KMS-11 (cell line): ENCODE measurements around the gene OGDHL.

ENCODE experiments used
- H2AFZ ChIP-seq: fragments of 200-600 bp; sonication (generic); 2 replicates; pipeline ENCODE4 v1.6.1; 2016; ENCODE audit warnings: antibody characterized with exemption, mixed run types, low read depth
- H3K27ac ChIP-seq: fragments of 200-600 bp; sonication (generic); 2 replicates; pipeline ENCODE4 v1.6.1; 2016; ENCODE audit warnings: mild to moderate bottlenecking, mixed run types
- H3K27me3 ChIP-seq: fragments of 200-600 bp; sonication (generic); 2 replicates; pipeline ENCODE4 v1.6.1; 2017; ENCODE audit warnings: mild to moderate bottlenecking, low read depth, mixed run types, moderate library complexity; ENCODE audit not compliant: insufficient read depth
- H3K36me3 ChIP-seq: fragments of 200-600 bp; sonication (generic); 2 replicates; pipeline ENCODE4 v1.6.1; 2017; ENCODE audit warnings: mild to moderate bottlenecking, mixed run types; ENCODE audit not compliant: insufficient read depth
- H3K4me1 ChIP-seq: fragments of 200-600 bp; sonication (generic); 2 replicates; pipeline ENCODE4 v1.6.1; 2016; ENCODE audit warnings: mild to moderate bottlenecking, low read depth, mixed run types; ENCODE audit not compliant: poor library complexity, severe bottlenecking
- H3K4me2 ChIP-seq: fragments of 200-600 bp; sonication (generic); 2 replicates; pipeline ENCODE4 v1.7.0; 2016; ENCODE audit warnings: mild to moderate bottlenecking, mixed run types
- H3K4me3 ChIP-seq: fragments of 200-600 bp; sonication (generic); IDR thresholded peaks from 2 replicates; pipeline ENCODE4 v1.6.1; 2017; ENCODE audit warnings: low read depth, low read length, mixed read lengths; ENCODE audit not compliant: insufficient read depth
- H3K79me2 ChIP-seq: fragments of 200-600 bp; sonication (generic); 2 replicates; pipeline ENCODE4 v1.6.1; 2016; ENCODE audit warnings: low read depth, mixed run types; ENCODE audit not compliant: insufficient read depth
- H3K9ac ChIP-seq: fragments of 200-600 bp; sonication (generic); 2 replicates; pipeline ENCODE4 v1.6.1; 2016; ENCODE audit warnings: mild to moderate bottlenecking, mixed run types
- H4K20me1 ChIP-seq: fragments of 200-600 bp; sonication (generic); 2 replicates; pipeline ENCODE4 v1.6.1; 2016; ENCODE audit warnings: mild to moderate bottlenecking, mixed run types; ENCODE audit not compliant: insufficient read depth
- TF ChIP-seq, protein P1 (sequence below): fragments of 200-600 bp; sonication (generic); conservative IDR thresholded peaks from 2 replicates; pipeline ENCODE4 v1.6.1; 2017; ENCODE audit warnings: low read depth, mild to moderate bottlenecking, antibody characterized with exemption, low read length, moderate library complexity, mixed read lengths

Gene OGDHL

DNA sequence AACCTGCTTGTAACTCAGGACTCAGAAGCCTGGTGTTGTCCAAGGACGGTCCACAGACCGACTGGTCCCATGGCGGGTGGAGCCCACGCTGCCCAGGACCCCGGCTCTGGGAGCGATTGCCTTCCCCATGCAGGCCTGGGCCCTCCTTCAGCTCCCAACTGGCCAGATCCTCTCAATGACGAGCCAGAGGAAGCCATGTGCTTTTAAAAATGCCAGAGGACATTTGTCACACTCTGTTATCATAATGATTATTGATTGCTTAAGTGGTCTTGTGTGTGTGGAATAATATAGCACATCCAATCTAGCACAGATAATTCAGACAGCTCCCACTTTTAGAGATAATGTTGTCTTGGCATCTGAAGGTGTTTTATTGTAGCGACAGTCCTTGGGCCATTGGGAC lies 22.6 kb upstream of the OGDHL start:
- Histone ChIP-seq H4K20me1 (no peaks in the 10 kb centered on the region), H3K9ac (no peak overlapping the region), H3K4me1 (no peaks in the 10 kb centered on the region), H3K27me3 (no peaks in the 10 kb centered on the region), H3K27ac (no peak overlapping the region), H3K4me2 (no peak overlapping the region), H3K4me3 (no peak overlapping the region), H2AFZ (no peak overlapping the region), H3K36me3 (no peaks in the 10 kb centered on the region), H3K79me2 (no peaks in the 10 kb centered on the region)
- TF ChIP-seq, protein P1, sequence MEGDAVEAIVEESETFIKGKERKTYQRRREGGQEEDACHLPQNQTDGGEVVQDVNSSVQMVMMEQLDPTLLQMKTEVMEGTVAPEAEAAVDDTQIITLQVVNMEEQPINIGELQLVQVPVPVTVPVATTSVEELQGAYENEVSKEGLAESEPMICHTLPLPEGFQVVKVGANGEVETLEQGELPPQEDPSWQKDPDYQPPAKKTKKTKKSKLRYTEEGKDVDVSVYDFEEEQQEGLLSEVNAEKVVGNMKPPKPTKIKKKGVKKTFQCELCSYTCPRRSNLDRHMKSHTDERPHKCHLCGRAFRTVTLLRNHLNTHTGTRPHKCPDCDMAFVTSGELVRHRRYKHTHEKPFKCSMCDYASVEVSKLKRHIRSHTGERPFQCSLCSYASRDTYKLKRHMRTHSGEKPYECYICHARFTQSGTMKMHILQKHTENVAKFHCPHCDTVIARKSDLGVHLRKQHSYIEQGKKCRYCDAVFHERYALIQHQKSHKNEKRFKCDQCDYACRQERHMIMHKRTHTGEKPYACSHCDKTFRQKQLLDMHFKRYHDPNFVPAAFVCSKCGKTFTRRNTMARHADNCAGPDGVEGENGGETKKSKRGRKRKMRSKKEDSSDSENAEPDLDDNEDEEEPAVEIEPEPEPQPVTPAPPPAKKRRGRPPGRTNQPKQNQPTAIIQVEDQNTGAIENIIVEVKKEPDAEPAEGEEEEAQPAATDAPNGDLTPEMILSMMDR: no peak

DNA sequence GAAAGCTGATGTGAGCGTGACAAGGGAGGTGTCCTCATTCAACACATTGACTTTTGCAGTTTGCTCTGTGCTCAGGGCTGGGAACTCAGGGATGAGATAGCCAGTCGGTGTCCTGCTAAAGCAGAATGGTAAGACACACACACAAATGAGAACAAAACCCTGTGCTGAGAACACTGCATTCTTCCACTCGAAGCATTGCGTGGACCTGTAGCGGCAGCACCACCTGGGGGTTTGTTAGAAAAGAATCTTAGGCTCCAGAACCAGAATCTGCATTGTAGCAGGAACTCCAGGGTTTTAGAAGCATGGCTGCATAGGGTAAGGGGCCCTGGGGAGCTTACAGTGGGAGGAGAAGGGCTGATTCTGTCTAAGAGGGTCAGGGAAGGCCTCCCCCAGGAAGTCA lies 21.5 kb upstream of the OGDHL start:
- H3K4me3 ChIP-seq: no peak overlapping the region
- H3K4me1 ChIP-seq: no peaks in the 10 kb centered on the region
- no peak overlapping the region for H3K4me2 ChIP-seq
- no peaks in the 10 kb centered on the region for H3K36me3 ChIP-seq
- H3K9ac ChIP-seq: no peak overlapping the region
- no peaks in the 10 kb centered on the region for H4K20me1 ChIP-seq
- no peaks in the 10 kb centered on the region for H3K27me3 ChIP-seq
- no peaks in the 10 kb centered on the region for H3K79me2 ChIP-seq
- TF ChIP-seq, protein P1: no peak
- H2AFZ ChIP-seq: no peak overlapping the region
- H3K27ac ChIP-seq: no peak overlapping the region

GRCh38 chr10:49781247-49781646 lies 19.1 kb upstream of the OGDHL start:
- TF ChIP-seq, protein P1: no peak
- Histone ChIP-seq H3K4me3 (no peak overlapping the region), H4K20me1 (no peaks in the 10 kb centered on the region), H3K27me3 (no peaks in the 10 kb centered on the region), H3K27ac (no peak overlapping the region), H3K4me2 (no peak overlapping the region), H3K9ac (no peak overlapping the region), H3K79me2 (no peaks in the 10 kb centered on the region), H3K36me3 (no peaks in the 10 kb centered on the region), H3K4me1 (no peaks in the 10 kb centered on the region), H2AFZ (no peak overlapping the region)

GRCh38 chr10:49778197-49778596 lies 16.1 kb upstream of the OGDHL start:
- no peaks in the 10 kb centered on the region for H4K20me1 ChIP-seq
- H3K4me1 ChIP-seq: no peaks in the 10 kb centered on the region
- no peaks in the 10 kb centered on the region for H3K27me3 ChIP-seq
- H3K79me2 ChIP-seq: no peaks in the 10 kb centered on the region
- no peaks in the 10 kb centered on the region for H3K36me3 ChIP-seq
- no peak overlapping the region for H3K27ac ChIP-seq
- no peak overlapping the region for H3K4me2 ChIP-seq
- no peak overlapping the region for H2AFZ ChIP-seq
- H3K9ac ChIP-seq: no peak overlapping the region
- TF ChIP-seq, protein P1: no peak
- H3K4me3 ChIP-seq: no peak overlapping the region

DNA sequence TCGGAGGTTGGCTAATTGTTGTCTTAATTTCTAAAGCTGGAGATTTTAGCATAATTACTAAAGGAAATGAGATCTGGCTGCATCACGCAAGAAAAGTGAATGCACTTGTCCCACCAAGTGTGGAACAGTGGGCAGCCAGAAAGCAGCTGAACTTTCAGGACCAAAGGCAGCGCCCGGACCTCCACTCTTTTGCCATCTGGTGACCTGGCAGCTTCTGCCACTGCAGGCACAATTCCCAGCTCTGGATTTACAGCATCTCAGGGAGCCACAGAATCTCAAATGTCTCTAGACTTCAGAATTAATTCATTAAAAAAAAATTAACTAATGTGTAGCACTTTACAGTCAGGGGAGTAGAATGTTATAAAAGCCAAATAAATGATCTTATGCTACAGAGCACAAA lies 14.7 kb upstream of the OGDHL start:
- H3K36me3 ChIP-seq: no peaks in the 10 kb centered on the region
- no peaks in the 10 kb centered on the region for H3K79me2 ChIP-seq
- H3K4me1 ChIP-seq: no peaks in the 10 kb centered on the region
- H2AFZ ChIP-seq: no peak overlapping the region
- H3K27ac ChIP-seq: no peak overlapping the region
- H3K4me3 ChIP-seq: no peak overlapping the region
- no peaks in the 10 kb centered on the region for H4K20me1 ChIP-seq
- H3K4me2 ChIP-seq: no peak overlapping the region
- TF ChIP-seq, protein P1: no peak
- no peak overlapping the region for H3K9ac ChIP-seq
- H3K27me3 ChIP-seq: no peaks in the 10 kb centered on the region
